ENCODE results near the gene MACROD2. TPM values are rescaled to one million over a fixed set of nuclear protein-coding genes. Genes with fewer than 3 reads are reported as not detected.

Gene MACROD2
- total and polyA plus RNA-seq, 2 experiments from 2014 or later, result 2.8 to 4.3 TPM

DNA sequence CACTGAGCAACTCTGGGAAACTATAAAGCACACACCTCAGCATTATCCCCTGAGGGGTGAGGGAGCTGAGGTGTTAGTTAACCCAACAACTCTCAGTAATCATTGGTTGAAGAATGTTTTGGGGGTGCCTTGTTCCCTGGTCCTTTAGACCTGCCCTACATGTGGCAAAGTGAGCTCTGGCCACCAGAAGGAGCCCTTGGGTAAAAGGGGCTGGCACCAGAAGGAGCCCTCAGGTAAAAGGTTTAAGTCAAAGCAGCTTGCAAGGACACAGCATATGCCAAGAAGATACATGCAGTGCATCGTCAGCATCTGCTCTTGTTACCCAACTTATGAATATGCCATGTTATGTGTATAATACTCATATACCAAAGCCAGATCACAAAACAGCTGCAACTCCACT lies 1496.3 kb downstream of the MACROD2 start:
- Histone ChIP-seq H4K20me1 (replicated peaks; ENCODE audit: insufficient read depth) (no peaks in the 10 kb centered on the region), H3K9me2 (ENCODE audit: insufficient read depth) (peaks cover 3% of the 10 kb centered on the region; the same call in 1 of the 2 replicates), H3K4me2 (no peak overlapping the region), H3K79me2 (replicated peaks; ENCODE audit: insufficient read depth) (no peaks in the 10 kb centered on the region), H2AFZ (no peak overlapping the region), H3K36me3 (ENCODE audit: insufficient read depth) (no peaks in the 10 kb centered on the region), H3K4me3 (no peak overlapping the region), H3K4me1 (ENCODE audit: insufficient read depth) (no peaks in the 10 kb centered on the region; the same call in none of the 2 replicates), H3K27ac (ENCODE audit: low read depth) (no peak overlapping the region), H3F3A (replicated peaks; ENCODE audit: low read depth) (no peaks in the 10 kb centered on the region), H3K27me3 (ENCODE audit: insufficient read depth) (no peaks in the 10 kb centered on the region)
- TF ChIP-seq, protein P1, sequence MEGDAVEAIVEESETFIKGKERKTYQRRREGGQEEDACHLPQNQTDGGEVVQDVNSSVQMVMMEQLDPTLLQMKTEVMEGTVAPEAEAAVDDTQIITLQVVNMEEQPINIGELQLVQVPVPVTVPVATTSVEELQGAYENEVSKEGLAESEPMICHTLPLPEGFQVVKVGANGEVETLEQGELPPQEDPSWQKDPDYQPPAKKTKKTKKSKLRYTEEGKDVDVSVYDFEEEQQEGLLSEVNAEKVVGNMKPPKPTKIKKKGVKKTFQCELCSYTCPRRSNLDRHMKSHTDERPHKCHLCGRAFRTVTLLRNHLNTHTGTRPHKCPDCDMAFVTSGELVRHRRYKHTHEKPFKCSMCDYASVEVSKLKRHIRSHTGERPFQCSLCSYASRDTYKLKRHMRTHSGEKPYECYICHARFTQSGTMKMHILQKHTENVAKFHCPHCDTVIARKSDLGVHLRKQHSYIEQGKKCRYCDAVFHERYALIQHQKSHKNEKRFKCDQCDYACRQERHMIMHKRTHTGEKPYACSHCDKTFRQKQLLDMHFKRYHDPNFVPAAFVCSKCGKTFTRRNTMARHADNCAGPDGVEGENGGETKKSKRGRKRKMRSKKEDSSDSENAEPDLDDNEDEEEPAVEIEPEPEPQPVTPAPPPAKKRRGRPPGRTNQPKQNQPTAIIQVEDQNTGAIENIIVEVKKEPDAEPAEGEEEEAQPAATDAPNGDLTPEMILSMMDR (conservative IDR thresholded peaks at IDR 0.05; ENCODE audit: low read depth in 2 of 2), result peak; percentile 72 to 76
- no peak for TF ChIP-seq STAT1 (IDR thresholded peaks at IDR 0.05; ENCODE audit: unreplicated experiment)
- ATAC-seq (peak; percentile 96), DNase-seq (ENCODE audit: low spot score) (peak; percentile 71)
- H3K4me3 Mint-ChIP-seq, result no peak overlapping the region
- H3K36me3 Mint-ChIP-seq (ENCODE audit: low read depth), result no peaks in the 10 kb centered on the region
- H3K27ac Mint-ChIP-seq, result no peak overlapping the region
- peaks cover 1% of the 10 kb centered on the region for H3K27me3 Mint-ChIP-seq (ENCODE audit: insufficient read depth, low read depth, poor library complexity)
- no peaks in the 10 kb centered on the region for H3K9me3 Mint-ChIP-seq
- peaks cover 18% of the 10 kb centered on the region for H3K4me1 Mint-ChIP-seq

DNA sequence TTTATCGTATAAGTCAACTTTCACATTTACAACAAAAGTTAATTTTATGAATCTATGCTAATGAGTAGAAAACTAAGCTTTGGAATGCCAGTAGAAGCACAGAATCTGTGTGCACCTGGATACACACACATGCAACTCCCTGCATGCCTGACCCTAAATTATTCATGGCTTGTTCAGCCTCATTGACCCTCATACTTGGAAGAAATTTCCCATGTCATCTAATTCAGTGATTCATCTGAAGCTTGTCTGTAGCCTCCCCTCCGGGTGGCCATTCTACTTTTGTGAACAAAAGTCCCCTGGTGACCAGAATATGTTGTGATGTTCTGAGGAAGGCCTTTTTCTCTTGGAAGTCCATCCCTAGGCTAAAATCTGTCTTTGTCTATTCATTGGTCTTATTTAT lies 1499.5 kb downstream of the MACROD2 start:
- ATAC-seq (no peak), DNase-seq (ENCODE audit: low spot score) (no peak)
- H3K4me1 Mint-ChIP-seq, result peaks cover 19% of the 10 kb centered on the region
- H3K36me3 ChIP-seq (ENCODE audit: insufficient read depth), result no peaks in the 10 kb centered on the region
- no peaks in the 10 kb centered on the region for H3K79me2 ChIP-seq (replicated peaks; ENCODE audit: insufficient read depth)
- H3K9me3 Mint-ChIP-seq, result peaks cover 7% of the 10 kb centered on the region; the same call in 1 of the 3 replicates
- H3K27ac Mint-ChIP-seq, result no peak overlapping the region
- H3K4me3 Mint-ChIP-seq, result no peak overlapping the region
- H3K27me3 ChIP-seq (ENCODE audit: insufficient read depth), result no peaks in the 10 kb centered on the region
- H4K20me1 ChIP-seq (replicated peaks; ENCODE audit: insufficient read depth), result no peaks in the 10 kb centered on the region
- H3K27me3 Mint-ChIP-seq (ENCODE audit: insufficient read depth, low read depth, poor library complexity), result peaks cover 1% of the 10 kb centered on the region
- H3F3A ChIP-seq (replicated peaks; ENCODE audit: low read depth), result no peaks in the 10 kb centered on the region
- peaks cover 6% of the 10 kb centered on the region; the same call in 1 of the 3 replicates for H3K36me3 Mint-ChIP-seq (ENCODE audit: low read depth)
- no peak overlapping the region for H2AFZ ChIP-seq
- peaks cover 5% of the 10 kb centered on the region for H3K9me2 ChIP-seq (ENCODE audit: insufficient read depth)
- no peak overlapping the region for H3K4me3 ChIP-seq
- no peak overlapping the region for H3K4me2 ChIP-seq
- no peak overlapping the region for H3K27ac ChIP-seq (ENCODE audit: low read depth)
- H3K4me1 ChIP-seq (ENCODE audit: insufficient read depth), result no peaks in the 10 kb centered on the region; the same call in 1 of the 2 replicates
- TF ChIP-seq CREB1 (CRISPR knock-in tag; IDR thresholded peaks at IDR 0.05; ENCODE audit: low read depth), result no peak
- TF ChIP-seq ZNF331 (CRISPR knock-in tag; IDR thresholded peaks at IDR 0.05; ENCODE audit: low read depth), result no peak
- no peak for TF ChIP-seq ZNF114 (CRISPR knock-in tag; IDR thresholded peaks at IDR 0.05)
- no peak for TF ChIP-seq POLR2AphosphoS5 (IDR thresholded peaks at IDR 0.05; ENCODE audit: low read depth)
- TF ChIP-seq, protein P1 (conservative IDR thresholded peaks at IDR 0.05; ENCODE audit: low read depth in 2 of 2), result no peak
- TF ChIP-seq STAT1 (IDR thresholded peaks at IDR 0.05; ENCODE audit: unreplicated experiment), result no peak
- TF ChIP-seq, protein P2, sequence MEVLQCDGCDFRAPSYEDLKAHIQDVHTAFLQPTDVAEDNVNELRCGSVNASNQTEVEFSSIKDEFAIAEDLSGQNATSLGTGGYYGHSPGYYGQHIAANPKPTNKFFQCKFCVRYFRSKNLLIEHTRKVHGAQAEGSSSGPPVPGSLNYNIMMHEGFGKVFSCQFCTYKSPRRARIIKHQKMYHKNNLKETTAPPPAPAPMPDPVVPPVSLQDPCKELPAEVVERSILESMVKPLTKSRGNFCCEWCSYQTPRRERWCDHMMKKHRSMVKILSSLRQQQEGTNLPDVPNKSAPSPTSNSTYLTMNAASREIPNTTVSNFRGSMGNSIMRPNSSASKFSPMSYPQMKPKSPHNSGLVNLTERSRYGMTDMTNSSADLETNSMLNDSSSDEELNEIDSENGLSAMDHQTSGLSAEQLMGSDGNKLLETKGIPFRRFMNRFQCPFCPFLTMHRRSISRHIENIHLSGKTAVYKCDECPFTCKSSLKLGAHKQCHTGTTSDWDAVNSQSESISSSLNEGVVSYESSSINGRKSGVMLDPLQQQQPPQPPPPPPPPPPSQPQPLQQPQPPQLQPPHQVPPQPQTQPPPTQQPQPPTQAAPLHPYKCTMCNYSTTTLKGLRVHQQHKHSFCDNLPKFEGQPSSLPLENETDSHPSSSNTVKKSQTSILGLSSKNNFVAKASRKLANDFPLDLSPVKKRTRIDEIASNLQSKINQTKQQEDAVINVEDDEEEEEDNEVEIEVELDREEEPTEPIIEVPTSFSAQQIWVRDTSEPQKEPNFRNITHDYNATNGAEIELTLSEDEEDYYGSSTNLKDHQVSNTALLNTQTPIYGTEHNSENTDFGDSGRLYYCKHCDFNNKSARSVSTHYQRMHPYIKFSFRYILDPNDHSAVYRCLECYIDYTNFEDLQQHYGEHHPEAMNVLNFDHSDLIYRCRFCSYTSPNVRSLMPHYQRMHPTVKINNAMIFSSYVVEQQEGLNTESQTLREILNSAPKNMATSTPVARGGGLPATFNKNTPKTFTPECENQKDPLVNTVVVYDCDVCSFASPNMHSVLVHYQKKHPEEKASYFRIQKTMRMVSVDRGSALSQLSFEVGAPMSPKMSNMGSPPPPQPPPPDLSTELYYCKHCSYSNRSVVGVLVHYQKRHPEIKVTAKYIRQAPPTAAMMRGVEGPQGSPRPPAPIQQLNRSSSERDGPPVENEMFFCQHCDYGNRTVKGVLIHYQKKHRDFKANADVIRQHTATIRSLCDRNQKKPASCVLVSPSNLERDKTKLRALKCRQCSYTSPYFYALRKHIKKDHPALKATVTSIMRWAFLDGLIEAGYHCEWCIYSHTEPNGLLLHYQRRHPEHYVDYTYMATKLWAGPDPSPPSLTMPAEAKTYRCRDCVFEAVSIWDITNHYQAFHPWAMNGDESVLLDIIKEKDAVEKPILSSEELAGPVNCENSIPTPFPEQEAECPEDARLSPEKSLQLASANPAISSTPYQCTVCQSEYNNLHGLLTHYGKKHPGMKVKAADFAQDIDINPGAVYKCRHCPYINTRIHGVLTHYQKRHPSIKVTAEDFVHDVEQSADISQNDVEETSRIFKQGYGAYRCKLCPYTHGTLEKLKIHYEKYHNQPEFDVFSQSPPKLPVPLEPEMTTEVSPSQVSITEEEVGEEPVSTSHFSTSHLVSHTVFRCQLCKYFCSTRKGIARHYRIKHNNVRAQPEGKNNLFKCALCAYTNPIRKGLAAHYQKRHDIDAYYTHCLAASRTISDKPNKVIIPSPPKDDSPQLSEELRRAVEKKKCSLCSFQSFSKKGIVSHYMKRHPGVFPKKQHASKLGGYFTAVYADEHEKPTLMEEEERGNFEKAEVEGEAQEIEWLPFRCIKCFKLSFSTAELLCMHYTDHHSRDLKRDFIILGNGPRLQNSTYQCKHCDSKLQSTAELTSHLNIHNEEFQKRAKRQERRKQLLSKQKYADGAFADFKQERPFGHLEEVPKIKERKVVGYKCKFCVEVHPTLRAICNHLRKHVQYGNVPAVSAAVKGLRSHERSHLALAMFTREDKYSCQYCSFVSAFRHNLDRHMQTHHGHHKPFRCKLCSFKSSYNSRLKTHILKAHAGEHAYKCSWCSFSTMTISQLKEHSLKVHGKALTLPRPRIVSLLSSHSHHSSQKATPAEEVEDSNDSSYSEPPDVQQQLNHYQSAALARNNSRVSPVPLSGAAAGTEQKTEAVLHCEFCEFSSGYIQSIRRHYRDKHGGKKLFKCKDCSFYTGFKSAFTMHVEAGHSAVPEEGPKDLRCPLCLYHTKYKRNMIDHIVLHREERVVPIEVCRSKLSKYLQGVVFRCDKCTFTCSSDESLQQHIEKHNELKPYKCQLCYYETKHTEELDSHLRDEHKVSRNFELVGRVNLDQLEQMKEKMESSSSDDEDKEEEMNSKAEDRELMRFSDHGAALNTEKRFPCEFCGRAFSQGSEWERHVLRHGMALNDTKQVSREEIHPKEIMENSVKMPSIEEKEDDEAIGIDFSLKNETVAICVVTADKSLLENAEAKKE (CRISPR knock-in tag; IDR thresholded peaks at IDR 0.05), result no peak
- no peak for TF ChIP-seq NANOG (IDR thresholded peaks at IDR 0.05; ENCODE audit: borderline replicate concordance)
- TF ChIP-seq, protein P3, sequence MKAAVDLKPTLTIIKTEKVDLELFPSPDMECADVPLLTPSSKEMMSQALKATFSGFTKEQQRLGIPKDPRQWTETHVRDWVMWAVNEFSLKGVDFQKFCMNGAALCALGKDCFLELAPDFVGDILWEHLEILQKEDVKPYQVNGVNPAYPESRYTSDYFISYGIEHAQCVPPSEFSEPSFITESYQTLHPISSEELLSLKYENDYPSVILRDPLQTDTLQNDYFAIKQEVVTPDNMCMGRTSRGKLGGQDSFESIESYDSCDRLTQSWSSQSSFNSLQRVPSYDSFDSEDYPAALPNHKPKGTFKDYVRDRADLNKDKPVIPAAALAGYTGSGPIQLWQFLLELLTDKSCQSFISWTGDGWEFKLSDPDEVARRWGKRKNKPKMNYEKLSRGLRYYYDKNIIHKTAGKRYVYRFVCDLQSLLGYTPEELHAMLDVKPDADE (IDR thresholded peaks at IDR 0.05), result no peak
- TF ChIP-seq EZH2phosphoT487 (IDR thresholded peaks at IDR 0.05; ENCODE audit: unreplicated experiment), result no peak

Measured in GM23338 (cell line).